Chondrocyte (in vitro differentiated cells): ENCODE data around the gene B3GNT4. TPM values are rescaled to one million over a fixed set of nuclear protein-coding genes. Genes with fewer than 3 reads are reported as not detected.
"Not testable (repeated sequence)": the region's sequence is repeated elsewhere in the genome, so short reads cannot be mapped to it uniquely, and the experiment has no call there.

Source experiments
- DNase-seq: peaks from one replicate; pipeline ENCODE4 v3.0.0; 2021; ENCODE audit warnings: mixed read lengths, low spot score
- H3K27ac Mint-ChIP-seq: one replicate; pipeline ENCODE4 v1.8.0; 2021; ENCODE audit warnings: mild to moderate bottlenecking, moderate library complexity, mixed read lengths; ENCODE audit not compliant: unreplicated experiment
- H3K27me3 Mint-ChIP-seq: 2 replicates; pipeline ENCODE4 v1.8.0; 2021; ENCODE audit warnings: low read depth, mixed read lengths
- H3K36me3 Mint-ChIP-seq: 2 replicates; pipeline ENCODE4 v1.8.0; 2021; ENCODE audit warnings: low read depth, mixed read lengths
- H3K4me1 Mint-ChIP-seq: 2 replicates; pipeline ENCODE4 v1.8.0; 2021; ENCODE audit warnings: low read depth, mild to moderate bottlenecking, mixed read lengths
- H3K4me3 Mint-ChIP-seq: one replicate; pipeline ENCODE4 v1.8.0; 2021; ENCODE audit warnings: mild to moderate bottlenecking, moderate library complexity, mixed read lengths; ENCODE audit not compliant: unreplicated experiment
- H3K9me3 Mint-ChIP-seq: 2 replicates; pipeline ENCODE4 v1.8.0; 2021; ENCODE audit warnings: low read depth, mixed read lengths
- total RNA-seq: library from RNA; stranded (reverse); gene quantifications from 3 replicates; pipeline ENCODE4 v1.2.1, GENCODE V29; 2021
- TF ChIP-seq, protein P1 (sequence below): fragments of 200-600 bp; sonication (generic); IDR thresholded peaks from 2 replicates; pipeline ENCODE4 v1.5.0; 2021; ENCODE audit warnings: antibody characterized with exemption, mild to moderate bottlenecking, moderate library complexity

B3GNT4 gene
- total RNA-seq, 1 donor from 2014 or later: 1.0 TPM

DNA sequence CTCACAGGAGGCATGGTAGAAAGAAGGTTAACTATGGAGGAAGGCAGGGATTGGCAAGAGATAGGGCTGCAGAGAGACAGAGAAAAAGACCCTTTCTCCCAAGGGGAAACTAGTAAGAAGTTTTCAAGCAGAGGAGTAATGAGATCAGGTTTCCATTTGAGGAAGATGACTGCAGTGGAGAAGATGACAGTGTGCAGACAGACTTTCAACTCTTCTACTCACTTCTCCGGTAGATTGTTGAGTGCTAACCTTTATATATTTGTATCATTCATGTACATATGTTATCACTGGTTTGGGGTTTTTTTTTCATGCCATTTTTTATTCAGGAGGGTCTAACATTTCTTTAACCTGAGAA is 5.9 kb upstream of the B3GNT4 start:
- peaks cover 7% of the 10 kb centered on the region for H3K4me1 Mint-ChIP-seq

DNA sequence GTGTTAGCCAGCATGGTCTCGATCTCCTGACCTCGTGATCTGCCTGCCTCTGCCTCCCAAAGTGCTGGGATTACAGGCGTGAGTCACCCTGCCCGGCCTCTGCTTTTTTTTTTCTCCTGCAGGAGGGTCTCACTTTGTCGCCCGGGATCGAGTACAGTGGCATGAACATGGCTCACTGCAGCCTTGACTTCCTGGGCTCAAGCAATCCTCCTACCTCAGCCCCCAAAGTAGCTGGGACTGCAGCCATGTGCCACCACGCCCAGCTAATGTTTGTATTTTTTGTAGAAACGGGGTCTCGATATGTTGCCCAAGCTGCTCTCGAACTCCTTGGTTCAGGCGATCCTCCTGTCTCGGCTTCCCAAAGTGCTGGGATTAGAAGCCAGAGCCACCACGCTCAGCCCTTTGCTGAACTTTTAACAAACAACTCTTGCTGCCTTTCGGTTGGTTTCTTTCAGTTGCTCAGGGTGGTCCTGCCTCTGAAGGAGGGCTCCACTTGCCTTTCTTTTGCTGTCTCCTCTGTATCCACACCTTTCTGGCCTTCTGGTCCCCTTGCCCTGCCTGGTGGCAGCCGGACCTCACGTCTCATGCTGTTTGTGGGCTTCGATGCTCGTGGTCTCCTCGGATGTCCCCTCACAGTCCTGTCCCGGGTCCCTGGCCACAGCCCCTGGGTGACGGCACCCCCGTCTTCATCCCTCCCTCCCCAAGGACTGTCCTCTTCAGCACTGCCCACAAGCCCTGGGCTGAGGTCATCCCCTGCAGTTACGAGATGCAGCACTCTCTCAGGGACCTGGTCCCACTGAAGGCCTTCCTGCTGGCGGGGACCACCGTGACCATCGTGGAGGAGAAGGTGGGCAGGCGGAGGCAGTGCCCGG is 3.8 kb upstream of the B3GNT4 start:
- Mint-ChIP-seq H3K9me3 (peaks cover 11% of the 10 kb centered on the region), H3K27me3 (peaks cover 5% of the 10 kb centered on the region), H3K4me3 (no peak overlapping the region), H3K4me1 (peaks cover 13% of the 10 kb centered on the region), H3K36me3 (peaks cover 5% of the 10 kb centered on the region), H3K27ac (no peak overlapping the region)
- TF ChIP-seq, protein P1, sequence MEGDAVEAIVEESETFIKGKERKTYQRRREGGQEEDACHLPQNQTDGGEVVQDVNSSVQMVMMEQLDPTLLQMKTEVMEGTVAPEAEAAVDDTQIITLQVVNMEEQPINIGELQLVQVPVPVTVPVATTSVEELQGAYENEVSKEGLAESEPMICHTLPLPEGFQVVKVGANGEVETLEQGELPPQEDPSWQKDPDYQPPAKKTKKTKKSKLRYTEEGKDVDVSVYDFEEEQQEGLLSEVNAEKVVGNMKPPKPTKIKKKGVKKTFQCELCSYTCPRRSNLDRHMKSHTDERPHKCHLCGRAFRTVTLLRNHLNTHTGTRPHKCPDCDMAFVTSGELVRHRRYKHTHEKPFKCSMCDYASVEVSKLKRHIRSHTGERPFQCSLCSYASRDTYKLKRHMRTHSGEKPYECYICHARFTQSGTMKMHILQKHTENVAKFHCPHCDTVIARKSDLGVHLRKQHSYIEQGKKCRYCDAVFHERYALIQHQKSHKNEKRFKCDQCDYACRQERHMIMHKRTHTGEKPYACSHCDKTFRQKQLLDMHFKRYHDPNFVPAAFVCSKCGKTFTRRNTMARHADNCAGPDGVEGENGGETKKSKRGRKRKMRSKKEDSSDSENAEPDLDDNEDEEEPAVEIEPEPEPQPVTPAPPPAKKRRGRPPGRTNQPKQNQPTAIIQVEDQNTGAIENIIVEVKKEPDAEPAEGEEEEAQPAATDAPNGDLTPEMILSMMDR: no peak
- DNase-seq: peak; percentile 74

More for the DNA sequence above, 5.9 kb upstream of the B3GNT4 start:
- TF ChIP-seq, protein P1: no peak
- DNase-seq: no peak
- Mint-ChIP-seq H3K4me3 (no peak overlapping the region), H3K9me3 (peaks cover 13% of the 10 kb centered on the region), H3K36me3 (peaks cover 7% of the 10 kb centered on the region), H3K27me3 (peaks cover 2% of the 10 kb centered on the region), H3K27ac (no peak overlapping the region)

DNA sequence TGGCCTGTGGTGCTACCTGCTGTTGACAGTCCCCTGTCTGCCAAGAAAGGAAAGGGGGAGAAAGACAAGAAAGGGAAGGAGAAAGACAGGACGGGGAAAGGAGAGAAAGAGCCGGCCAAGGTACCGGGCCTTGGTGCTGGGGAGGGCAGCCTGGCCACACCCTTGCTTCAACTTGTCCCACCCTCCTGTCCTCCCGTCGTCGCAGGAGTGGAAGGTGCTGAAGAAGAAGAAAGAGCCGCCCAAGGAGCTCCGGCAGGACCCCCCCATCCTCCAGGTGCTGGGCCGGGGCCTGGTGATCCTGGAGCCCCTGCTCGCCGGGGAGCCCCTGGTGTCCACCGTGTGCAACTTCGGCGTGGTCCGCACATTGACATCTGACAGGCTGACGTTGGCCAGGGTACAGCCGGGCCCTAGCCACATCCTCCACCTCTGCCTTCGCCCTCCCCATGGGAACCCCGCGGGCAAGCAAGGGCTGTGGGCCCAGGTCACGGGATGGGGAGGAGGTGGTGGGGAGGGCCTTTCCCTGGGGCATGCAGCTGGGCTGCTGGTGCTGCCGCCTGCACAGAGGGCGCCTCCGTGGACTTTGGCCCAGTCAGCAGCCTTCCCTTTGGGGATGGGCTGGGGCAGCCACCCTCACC is 2.9 kb upstream of the B3GNT4 start:
- peaks cover 19% of the 10 kb centered on the region for H3K4me1 Mint-ChIP-seq
- peaks cover 4% of the 10 kb centered on the region for H3K9me3 Mint-ChIP-seq
- peak; percentile 90 for DNase-seq
- peaks cover 10% of the 10 kb centered on the region for H3K27me3 Mint-ChIP-seq
- TF ChIP-seq, protein P1: peak; percentile 18
- peaks cover 3% of the 10 kb centered on the region for H3K36me3 Mint-ChIP-seq
- H3K4me3 Mint-ChIP-seq: no peak overlapping the region
- no peak overlapping the region for H3K27ac Mint-ChIP-seq

DNA sequence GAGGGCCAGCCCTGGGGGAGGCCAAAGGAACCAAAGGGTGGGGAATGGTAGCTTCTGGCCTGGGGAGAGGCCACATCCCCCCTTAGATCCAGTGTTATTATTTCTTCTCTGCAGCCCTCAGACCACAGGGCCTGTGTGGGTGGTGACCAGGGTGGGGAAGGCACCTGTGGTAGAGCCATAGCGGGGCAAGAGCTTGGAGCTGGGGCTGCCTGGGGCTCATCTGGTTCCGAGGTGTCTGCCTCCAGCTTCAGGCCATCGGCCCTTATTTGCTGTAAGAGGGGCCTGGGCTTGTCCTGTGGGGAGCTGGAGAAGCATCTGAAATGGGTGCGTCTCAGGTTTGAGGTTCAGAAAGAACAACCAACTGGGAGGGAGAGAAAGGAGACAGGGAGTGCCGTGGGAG is 2.1 kb upstream of the B3GNT4 start:
- peaks cover 10% of the 10 kb centered on the region for H3K27me3 Mint-ChIP-seq
- TF ChIP-seq, protein P1: no peak
- no peak overlapping the region for H3K4me3 Mint-ChIP-seq
- peaks cover 19% of the 10 kb centered on the region for H3K4me1 Mint-ChIP-seq
- H3K9me3 Mint-ChIP-seq: no peaks in the 10 kb centered on the region
- peak; percentile 68 for DNase-seq
- no peak overlapping the region for H3K27ac Mint-ChIP-seq
- H3K36me3 Mint-ChIP-seq: no peaks in the 10 kb centered on the region

DNA sequence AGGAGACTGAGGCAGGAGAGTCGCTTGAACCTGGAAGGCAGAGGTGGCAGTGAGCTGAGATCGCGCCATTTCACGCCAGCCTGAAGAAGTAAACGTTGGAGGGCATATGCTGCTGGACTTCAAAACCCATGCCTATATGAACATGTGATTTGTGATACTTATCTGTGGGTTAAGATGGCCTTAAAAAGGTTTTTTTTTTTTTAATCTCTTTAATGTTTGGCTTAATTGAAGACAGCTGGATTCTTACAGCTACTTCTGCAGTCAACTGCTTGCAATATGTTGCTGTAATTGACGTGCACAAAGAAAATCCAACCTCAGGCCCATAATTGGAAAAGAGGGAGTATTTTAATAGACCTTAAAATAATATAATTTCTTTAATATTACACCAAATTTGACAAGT is 1.5 kb upstream of the B3GNT4 start:
- DNase-seq: no peak
- peaks cover 10% of the 10 kb centered on the region for H3K27me3 Mint-ChIP-seq

DNA sequence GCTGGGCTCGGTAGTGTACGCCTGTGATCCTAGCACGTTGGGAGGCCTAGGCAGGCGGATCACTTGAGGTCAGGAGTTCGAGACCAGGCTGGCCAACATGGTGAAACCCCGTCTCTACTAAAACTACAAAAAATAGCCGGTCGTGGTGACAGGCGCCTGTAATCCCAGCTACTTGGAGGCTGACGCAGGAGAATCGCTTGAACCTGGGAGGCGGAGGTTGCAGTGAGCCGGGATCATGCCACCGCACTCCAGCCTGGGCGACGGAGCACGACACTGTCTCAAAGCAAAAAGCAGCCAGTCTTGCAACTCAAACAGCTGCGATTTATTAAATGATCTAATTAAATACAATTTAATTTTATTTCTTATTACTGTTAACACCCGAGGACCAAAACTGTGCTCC is 698 bp upstream of the B3GNT4 start:
- H3K36me3 Mint-ChIP-seq, H3K9me3 Mint-ChIP-seq, H3K27me3 Mint-ChIP-seq, H3K27ac Mint-ChIP-seq: not testable (repeated sequence)
- Mint-ChIP-seq H3K4me1 (peaks cover 15% of the 10 kb centered on the region), H3K4me3 (peak overlapping the region; percentile 75)
- peak; percentile 47 for DNase-seq

More for the DNA sequence above, 1.5 kb upstream of the B3GNT4 start:
- no peaks in the 10 kb centered on the region for H3K9me3 Mint-ChIP-seq
- no peak overlapping the region for H3K27ac Mint-ChIP-seq
- no peaks in the 10 kb centered on the region for H3K36me3 Mint-ChIP-seq
- peaks cover 19% of the 10 kb centered on the region for H3K4me1 Mint-ChIP-seq
- TF ChIP-seq, protein P1: no peak
- H3K4me3 Mint-ChIP-seq: no peak overlapping the region
